ENCODE data around the gene HOXC13.

Gene HOXC13

DNA sequence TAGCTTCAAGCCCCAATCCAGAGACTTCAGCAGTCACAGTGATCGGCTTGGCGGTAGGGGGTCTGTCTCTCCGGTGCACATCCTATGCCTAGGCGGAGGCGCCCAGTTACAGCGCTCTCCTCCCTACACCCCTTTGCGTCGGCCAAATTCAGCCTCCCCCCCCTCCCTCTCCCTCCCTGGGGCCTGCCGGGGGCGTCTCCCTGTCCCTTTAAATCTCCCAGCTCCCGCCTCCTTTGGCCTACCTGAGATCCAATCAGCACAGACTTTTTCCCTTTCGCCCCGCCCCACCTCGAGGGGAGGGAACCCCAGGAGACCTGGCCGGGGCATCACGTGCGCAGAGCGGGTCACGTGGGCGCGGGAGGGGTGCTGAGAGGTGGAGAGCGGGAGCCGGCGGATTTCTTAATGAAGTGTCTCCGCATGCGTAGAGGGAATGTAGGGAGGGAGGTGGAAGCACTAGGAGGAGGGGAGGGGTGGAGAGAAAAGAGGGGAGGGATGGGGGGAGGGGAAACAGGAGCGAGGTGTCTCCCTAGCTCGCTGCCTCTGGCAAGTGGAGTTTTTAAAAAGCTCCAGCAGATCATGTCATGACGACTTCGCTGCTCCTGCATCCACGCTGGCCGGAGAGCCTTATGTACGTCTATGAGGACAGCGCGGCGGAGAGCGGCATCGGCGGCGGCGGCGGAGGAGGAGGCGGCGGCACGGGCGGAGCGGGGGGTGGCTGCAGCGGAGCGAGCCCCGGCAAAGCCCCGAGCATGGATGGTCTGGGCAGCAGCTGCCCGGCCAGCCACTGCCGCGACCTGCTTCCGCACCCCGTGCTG, at the start of gene HOXC13:
Gene HOXC13, plus strand, starts transcription at position 506 of the 815 bp plus-strand sequence. Its CDS starts 76 bp downstream, at position 582.
- DNase-seq: peak; percentile 98

DNA sequence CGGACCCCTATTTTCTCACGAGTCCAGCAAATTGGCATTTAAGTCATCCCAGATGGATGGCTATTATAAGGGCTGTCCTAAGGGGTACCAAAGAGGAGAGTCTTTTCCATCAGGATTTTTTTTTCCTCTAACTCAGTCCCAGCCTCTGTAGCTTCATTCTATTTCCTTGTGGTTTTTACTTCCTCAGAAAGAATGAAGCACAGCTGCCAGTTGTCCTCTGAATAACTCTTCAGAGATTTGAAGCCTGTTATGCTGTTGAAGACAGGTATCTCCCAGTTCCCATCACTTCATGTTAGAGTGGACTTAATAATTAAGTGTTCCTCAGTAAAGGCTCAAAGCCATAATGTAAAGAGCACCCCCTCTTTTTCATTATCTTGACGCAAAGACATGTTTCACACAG, 48.5 kb upstream of the HOXC13 start:
- DNase-seq: no peak

DNA sequence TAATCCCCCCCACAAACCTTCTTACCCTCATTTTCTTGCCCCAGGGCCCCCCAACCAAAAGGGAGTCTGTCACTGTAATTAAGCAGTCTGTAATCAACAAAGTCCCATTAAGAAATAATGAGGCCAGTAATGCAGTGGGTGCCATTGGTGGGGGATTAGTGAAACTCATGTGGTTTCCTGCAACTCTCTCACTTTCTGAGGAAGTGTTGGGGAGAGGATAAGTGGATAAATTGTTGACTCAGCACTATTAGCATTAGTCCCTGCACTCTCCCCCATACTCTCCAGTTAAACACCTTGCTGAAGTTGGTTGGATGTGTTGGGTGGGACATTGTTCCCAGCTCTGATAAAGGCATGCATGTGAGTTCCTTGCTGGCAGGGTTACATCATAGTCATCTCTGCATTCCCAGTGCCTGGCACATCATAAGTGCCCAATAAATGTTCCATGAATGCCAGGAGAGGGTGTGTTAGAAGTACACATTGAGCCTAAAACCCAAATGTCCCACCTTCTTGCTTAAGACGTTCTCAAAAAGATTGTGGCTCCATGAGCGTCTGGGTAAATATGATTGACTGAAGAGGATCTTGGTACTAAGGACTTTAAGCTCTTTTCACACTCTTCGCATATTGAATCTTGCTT, 45.8 kb upstream of the HOXC13 start:
- DNase-seq: no peak

GRCh38 chr12:53899230-53899629, 39.4 kb upstream of the HOXC13 start:
- DNase-seq: no peak

DNA sequence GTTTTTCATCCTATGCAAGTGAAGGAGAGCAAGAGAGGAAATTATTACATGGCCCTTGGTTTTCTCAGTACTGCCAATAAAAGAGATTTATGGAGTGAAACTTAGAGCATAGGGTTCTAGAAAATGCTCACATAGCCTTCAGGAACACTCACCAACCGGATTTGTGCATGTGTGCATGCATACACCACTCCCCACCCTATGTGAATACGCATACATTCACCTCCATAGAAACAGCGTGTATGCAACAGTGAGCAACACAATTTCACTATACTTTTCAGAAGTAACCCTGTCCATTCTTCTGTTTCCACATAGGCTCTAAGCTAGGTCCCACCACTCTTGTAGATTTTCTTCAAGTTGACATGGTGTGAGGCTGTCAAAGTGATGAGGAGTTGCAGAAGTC, 31.5 kb upstream of the HOXC13 start:
- no peak for DNase-seq

DNA sequence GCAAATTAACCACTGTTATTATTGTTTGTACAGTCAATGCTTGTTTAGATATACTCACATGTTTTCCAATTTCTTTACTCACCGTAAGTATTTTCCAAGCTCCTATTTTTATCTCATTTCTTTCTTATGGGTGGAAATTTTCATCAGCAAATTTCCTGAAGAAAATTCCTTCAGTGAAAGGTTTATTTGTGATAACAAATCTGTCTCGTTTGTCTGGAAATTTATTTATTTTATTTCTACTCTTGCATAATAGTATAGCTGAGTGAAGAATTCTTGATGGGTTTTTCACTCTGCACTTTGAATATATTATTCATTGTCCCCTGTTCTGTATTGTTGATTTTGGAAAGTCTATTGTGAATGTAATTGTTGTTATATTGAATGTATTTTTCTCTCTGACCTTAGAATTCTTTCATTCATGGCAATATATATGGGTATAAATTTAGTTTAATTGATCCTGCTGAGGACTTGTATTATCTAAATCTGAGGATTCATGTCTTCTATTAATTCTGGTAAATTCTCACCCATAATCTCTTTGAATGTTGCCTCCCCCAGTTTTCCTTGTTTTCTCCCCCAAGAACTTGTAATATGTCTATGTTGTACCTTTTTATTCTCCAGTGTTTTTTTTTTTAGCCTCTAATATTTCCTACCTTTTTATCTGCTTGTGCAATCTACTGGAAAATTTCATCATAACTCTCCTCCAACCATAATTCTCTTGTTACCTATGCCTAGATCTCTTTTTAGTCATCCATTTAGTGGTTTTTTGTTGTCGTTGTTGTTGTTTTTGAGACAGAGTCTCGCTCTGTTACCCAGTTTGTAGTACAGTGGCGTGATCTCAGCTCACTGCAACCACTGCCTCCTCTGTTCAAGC, 21.6 kb upstream of the HOXC13 start:
- DNase-seq: no peak

DNA sequence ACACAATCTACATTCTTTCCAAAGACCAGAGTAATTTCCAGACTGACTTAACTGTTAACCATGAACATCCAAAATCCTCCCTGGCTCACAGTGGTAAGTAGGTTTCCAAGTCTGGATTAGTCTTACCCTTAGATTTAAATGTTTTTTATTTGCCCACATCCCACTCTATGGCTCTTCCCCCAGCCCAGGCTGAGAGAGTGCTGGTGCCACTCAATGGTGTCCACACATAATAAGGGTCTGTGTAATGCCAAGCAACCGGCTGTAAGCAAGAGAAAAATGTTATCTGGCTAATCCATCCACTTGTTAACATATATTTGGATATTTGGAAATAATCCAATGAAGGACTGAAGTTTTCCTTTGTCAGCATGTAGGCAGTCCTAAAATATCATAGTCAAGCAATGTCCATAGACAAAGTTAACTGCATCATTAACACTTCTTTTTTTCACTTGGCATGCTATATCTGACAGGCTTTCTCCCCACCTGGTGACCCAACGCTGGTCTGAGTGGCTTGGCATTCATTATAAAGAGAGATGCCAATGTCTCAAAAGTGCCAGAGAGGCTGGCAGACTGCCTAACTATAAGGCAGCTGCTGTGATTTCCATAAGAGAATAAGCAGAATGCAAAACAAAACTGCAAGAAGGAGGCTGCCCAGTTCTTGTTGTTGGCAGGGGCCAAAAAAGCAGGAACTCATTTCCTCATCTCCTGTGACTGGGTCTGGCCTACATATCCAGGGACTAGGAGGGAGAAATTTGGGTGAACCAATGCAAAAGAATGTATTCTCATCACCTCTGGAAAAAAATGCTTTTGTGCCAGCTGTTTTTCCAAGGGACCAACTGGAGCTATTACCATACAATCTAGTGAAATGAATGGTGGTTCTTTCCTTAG, 13.9 kb upstream of the HOXC13 start:
- DNase-seq: no peak

DNA sequence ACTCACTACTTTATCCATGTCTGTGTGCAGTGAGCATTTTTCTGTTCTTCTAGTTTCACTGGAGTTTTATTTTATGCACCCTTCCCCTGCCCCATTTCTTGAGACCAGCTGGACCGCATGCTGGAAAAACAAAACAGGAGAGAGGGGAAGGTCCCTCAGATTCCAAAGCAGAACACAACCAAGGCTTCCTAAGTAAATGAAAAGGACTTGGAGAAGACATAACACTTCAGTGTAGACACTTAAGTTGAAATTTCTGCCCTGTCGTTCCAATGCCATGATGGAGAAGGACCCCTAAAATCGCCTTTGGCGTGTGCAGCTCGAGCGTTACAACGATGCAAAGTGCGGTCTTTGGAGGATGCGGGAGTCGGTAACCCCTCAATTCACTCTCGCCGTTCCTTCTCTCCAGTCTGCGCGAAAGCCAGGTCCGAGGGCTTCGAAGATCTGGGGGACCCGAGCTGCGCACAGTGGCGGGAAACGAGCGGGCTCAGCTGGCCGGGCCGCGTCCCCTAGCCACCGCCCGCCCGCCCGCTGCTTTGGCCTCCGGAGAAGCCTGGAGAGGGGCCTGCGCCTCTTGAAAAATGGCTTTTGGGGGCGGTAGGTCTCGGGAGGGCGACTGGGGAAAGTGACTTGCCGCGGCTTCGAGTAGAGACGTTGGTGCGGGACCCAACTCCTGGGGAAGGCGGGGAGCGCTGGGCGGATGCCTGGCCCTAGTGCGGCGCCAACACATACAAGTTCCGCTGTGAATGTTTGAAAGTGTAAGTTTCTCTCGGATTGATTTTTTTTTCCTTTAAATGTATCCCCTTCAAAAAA, 11.2 kb upstream of the HOXC13 start:
- no peak for DNase-seq

DNA sequence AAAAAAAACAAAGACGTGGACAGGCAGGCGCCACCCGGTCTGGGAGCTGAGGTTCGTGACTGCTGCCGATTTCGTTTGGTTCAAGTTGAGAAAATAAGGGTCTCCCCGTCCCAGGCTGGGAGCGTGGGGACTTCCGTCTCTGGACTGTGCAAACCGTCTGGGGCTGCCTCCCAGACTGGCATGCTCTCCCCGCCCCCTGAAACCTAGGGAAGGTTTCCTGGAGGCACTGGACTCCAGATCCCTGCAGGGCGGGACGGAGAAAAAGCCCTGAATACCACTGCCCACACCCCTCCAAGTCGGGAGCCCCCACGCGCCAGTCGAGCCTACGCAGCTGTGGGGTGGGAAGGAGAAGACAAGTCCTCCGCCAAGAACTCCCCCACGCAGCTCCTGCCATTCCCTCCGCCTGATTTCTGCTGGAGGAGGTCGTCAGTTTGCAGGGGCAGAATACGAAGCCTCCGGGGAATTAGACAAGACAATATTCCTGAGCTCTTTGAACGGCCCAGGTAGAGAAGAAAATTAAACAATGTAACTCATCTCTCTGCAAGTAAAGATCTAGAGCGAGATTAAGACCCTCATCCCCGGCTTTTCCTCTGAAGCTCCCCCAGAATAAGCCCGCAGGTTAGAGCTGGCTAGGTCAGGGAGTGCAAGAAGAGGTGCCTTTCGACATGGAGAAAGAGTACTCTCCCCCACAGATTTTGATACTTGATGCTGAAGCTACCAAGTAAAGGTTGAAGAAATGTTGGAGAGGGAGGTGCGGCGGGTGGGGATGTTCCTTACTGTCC, 10.4 kb upstream of the HOXC13 start:
- DNase-seq: no peak

DNA sequence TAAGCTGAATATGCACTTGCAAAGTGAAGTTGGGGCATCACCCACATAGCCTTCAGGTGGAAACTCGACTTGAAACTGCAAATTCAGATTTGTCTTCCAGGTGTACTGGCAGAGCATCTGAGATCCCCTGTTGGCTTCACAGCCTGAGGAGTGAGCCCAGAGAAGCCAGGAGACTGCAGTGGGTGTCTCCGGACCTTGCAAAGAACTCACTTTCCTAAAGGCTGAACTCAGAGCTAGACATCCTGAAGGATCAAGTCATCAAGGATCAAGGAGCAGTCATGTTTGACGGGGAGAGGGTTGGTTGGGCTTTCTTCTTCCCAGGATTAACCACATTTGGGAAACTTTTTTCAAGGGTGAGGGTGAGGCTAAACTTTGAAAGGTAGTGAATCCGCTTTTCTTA, 9.1 kb upstream of the HOXC13 start:
- no peak for DNase-seq

DNA sequence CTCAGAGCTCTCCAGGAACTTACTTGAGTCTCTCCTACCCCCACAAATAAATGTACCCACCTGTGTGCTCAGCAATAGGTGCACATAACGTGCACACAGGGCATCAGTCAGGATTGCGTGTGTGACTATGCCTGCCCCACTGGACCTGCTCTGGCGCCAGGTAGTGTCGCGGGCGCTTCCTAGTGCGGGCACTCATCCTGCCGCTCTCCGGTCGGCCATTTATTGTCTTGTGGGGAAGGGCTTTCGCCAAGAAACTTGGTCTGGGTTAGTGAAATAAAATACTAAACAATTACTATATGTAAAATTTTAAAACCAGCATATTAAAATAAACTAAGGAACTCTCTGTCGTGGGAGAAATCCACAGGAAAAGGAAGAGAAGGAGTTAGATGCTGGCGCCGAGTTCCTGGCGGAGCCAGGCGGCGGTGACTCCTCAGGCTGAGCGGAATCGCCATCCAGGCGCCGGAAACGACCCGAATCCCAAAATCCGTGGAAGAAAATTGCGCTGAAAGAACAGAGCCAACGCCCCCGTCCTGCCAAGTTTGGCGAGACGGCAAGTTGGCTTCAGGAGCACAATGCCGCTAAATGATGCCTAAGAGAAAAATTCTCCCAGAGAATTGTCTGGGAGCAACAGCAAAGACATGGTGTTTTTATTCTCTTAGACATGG, 7.9 kb upstream of the HOXC13 start:
- no peak for DNase-seq

DNA sequence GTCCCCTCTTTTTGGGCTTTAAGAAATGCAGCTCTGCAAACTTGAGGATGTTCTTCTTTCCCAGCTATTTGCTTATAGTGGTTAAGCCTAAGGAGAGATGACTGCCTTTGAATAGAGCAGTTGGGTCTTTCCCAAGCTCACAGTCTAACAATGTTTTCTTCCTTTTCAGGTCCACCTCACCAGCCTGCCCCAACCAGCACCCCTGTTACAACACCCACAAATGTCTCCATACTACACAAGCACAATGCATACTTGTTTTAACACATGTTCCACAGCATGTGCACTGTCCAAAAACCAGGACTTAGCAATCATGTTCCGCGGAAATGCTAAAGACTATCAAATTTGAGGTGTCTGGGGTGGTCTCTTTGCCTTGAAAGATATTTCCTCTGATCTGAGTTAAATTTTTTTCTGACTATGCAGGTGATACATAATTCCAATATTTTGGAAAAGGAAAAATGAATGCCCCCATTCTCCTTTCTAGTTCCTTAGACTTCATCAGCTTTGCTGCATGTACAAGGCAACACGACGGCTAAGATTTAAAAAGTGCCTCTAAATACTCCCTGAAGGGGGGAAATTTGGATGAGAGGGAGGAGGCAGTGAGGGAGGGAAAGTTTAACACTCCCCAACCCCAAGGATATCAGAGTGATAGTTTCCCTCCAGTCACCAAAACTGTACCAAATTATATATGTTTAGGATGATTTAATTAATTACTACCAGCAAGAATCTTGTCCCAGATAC, 6.6 kb upstream of the HOXC13 start:
- DNase-seq: no peak

GRCh38 chr12:53932915-53933314, 5.7 kb upstream of the HOXC13 start:
- no peak for DNase-seq

DNA sequence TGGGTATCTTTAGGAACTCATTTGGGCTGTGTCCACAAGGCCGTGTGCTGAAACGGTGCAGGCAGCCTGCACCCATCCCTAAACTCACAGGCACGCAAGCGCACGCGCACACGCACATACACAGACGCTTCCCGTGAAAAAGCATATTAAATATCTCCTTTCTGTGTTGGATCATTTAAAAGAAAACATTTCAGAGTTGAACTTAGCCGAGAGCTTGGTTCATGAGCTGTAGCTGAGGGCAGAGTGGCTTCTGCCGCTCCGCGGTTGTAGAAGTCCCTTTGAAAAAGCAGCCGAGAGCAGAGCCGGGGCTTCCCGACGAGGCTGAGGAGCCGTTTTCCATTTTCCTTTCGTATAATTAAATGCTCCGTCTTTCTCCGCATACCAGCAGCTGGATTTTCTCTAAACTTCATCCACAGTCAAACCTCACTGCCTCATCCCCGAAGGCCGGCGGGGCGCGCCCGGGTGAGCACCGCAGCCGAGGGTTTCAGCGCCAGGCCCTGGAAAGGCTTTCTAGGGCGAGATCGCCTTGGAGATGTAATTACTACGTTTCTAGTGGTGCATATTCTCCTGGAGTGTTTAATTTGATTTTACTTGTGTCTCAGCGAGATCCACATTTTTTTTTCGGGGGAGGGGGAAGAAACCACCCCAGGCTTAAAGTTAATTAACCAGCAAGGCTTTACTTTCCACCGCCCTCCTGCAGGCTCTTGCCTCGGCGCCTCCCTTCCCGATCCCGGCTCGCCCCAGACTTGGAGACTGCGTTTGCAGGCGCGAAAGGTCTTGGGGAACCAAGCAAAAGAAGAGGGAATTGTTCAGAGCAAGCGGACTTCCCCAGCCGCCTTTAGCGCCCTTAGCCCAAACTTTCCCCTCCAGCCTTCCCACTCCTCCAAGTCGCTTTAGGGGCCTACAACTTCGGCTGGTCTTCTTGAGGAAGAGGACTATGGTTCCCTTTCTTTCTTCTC, 3.0 kb upstream of the HOXC13 start:
- DNase-seq: no peak

DNA sequence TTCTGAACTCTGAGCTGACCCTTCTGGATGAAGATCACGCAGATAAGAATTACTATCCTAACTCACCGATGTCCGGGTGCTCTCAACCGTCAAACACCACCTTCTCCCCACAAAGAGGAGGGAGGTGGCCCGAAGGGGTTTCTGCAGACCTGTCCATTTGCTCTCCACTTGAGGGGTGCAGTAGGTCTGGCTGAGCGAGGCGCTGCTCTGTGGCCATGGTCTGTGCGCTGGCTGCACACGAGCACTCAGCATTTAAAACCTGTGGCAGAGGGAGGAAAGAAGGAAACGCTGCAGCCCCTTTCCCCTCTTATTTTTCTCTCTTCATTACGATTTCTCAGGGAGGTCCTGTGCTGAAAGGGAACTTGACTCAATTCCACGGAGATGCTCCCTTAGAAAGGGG, 1.5 kb upstream of the HOXC13 start:
- no peak for DNase-seq

DNA sequence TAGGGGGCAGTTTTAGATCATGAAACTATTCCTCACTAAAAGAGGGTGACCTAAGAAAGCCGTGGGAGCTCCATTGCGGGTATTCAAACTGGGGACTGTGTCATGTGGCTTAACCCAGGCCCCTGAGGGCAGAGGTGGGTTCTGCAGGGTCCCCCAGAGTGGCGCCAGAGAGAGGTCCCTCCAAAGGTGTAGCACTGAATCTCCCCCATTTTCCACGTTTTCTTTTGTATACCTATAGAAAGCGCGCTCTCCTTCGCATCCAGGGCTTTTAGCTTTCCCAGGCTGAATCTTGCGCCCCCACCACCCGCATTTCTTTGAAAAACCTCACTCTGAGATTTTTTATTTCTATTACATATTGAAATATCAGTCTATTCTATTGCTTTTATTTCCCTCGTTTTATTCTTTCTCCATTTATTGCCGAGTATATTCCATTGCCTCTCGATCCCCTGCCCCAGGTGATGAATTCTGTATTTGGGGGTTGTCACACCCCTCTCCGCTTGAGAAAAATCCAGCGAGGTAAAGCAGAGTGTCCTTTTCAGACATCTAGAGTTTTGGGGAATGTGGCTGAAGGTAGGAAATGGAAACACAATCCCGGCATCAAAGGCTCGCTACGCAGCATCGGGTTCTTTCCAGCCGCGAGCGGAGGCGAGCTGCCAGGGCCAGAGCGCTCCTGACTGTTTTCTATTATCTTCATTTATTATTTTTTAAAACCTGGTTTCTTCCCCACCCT, 870 bp upstream of the HOXC13 start:
- DNase-seq: no peak
